Mucosa of rectum (tissue), 2 donors: Measurements from ENCODE around the gene SLC9A9.

Experiments
- H3K27ac ChIP-seq, 2 donors: one replicate each; pipeline ENCODE4 v1.7.0; 2013; ENCODE audit warnings: inconsistent platforms in 2 of 2, low read depth in 2 of 2, low read length in 2 of 2
- H3K27me3 ChIP-seq, 2 donors: one replicate each; pipeline ENCODE4 v1.7.0; 2013; ENCODE audit warnings: low read length in 2 of 2; ENCODE audit not compliant: control insufficient read depth in 2 of 2, insufficient read depth in 2 of 2
- H3K36me3 ChIP-seq, 2 donors: one replicate each; pipeline ENCODE4 v1.7.0; 2013; ENCODE audit warnings: low read length in 2 of 2; ENCODE audit not compliant: control insufficient read depth in 2 of 2, insufficient read depth in 2 of 2
- H3K4me1 ChIP-seq, 2 donors: one replicate each; pipeline ENCODE4 v1.7.0; 2013; ENCODE audit warnings: low read length in 2 of 2, mild to moderate bottlenecking in 1 of 2; ENCODE audit not compliant: control insufficient read depth in 2 of 2, insufficient read depth in 2 of 2
- H3K4me3 ChIP-seq, 2 donors: one replicate each; pipeline ENCODE4 v1.7.0; 2013; ENCODE audit warnings: low read length in 2 of 2
- H3K9ac ChIP-seq, 2 donors: one replicate each; pipeline ENCODE4 v1.7.0; 2013; ENCODE audit warnings: low read length in 2 of 2, low read depth in 1 of 2, mild to moderate bottlenecking in 1 of 2
- H3K9me3 ChIP-seq, 2 donors: one replicate each; pipeline ENCODE4 v1.7.0; 2013; ENCODE audit warnings: low read length in 2 of 2; ENCODE audit not compliant: control insufficient read depth in 2 of 2
- donor health status: healthy.
- donor health status: Normal muscosa, but diverticular disease.

Gene SLC9A9

DNA sequence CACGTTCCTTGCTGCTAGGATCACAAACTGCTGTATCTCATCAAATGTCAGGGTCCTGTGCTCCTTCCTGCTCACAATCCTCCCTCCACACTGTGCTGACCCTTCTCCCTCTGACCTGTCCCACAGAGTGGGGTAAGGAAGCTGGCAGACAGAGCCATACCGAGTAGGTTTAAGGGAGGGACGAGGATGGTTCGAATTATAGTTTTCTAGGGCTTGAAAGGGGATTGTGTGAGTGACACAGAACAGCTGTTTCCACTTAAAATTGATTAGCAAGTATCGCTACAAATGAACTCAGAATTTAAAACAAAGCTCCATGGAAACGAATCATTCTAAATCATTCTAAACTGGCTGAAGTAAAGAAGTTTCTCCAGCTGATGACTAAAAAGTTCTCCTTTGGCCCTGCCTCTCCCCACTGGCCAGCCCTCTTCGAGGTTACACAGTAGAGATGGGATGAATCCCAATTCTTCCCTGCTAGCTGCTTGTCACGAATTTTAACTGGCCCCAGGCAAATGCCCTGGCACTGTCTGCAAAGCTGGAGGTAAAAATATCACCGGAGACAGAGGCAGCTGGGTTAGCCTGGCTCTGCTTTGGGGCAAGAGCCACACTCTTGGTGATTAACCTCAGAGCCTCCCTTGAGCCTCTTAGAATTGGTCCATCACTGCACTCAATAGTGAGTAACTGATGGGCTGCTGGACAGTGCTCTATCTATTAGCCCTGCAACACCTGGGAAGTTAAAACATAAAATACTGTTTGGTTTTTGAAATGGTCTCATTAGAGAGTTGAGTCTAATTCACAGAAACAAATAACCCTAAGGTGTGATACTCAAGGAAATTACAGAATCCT, 533.8 kb downstream of the SLC9A9 start:
- H3K4me1 ChIP-seq = no peaks in the 10 kb centered on the region
- no peaks in the 10 kb centered on the region for H3K9me3 ChIP-seq
- H3K9ac ChIP-seq = no peak overlapping the region

DNA sequence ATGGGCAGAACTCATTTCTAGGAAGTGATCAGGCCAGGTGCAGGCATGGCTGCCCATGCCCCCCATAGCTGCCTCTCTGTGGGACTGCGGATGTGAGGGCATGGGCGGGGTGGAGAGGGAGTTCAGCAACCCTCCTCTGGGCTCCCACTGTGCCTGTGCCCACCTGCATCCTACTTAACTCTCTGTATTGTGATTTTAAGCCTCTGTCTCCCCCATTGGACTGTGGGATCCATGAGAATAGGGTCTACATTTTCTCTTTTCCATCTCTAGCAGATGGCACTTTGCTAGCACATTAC, 534.4 kb downstream of the SLC9A9 start:
- no peaks in the 10 kb centered on the region for H3K36me3 ChIP-seq

More for the DNA sequence above, 533.8 kb downstream of the SLC9A9 start:
- no peak overlapping the region for H3K27ac ChIP-seq
- H3K36me3 ChIP-seq = no peaks in the 10 kb centered on the region
- no peak overlapping the region for H3K4me3 ChIP-seq
- H3K27me3 ChIP-seq = no peaks in the 10 kb centered on the region

DNA sequence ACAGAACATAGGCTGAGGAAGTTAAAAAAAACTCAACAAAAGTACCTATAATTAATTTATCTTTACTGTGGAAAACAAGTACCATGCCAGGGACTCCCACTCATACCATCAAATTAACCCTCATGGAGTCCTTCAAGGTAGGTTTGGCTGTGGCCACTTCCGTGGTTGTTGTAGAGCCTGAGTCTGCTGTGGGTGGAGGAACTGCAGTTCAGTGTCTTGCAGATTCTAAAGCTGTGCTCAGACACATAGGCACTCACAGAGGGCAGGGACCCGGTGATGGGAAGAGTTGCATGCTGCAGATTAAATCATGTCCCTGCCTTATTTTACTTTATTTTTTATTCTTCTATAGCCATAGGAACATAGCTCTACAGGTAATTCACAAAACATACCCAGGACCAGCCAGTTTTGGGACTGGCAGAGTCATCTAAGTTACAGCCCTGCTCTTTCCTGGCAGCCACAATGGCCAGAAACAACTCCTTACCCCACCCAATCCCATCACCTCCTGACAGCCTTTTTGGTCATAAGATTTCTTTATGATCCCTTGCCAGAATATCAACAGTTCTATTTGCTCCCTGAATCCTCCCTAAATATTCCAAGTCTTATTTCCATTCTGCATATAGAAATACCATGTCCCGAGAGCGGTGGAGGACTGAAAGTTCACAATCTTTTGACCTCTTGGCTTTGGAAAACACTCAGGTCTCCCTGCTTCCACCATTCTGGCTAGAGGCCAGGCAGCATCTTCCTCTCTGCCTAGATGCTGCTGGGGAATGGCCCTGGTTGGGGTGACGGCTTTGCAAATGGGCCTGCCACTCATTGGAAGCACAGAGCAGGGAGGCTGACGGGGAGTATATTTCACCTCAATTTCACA, 535.0 kb downstream of the SLC9A9 start:
- no peak overlapping the region for H3K27ac ChIP-seq
- H3K4me1 ChIP-seq = no peaks in the 10 kb centered on the region
- H3K9ac ChIP-seq = no peak overlapping the region
- H3K4me3 ChIP-seq = no peak overlapping the region
- no peaks in the 10 kb centered on the region for H3K27me3 ChIP-seq
- no peaks in the 10 kb centered on the region for H3K36me3 ChIP-seq
- H3K9me3 ChIP-seq = no peaks in the 10 kb centered on the region

More for the DNA sequence above, 534.4 kb downstream of the SLC9A9 start:
- no peaks in the 10 kb centered on the region for H3K27me3 ChIP-seq
- no peak overlapping the region for H3K27ac ChIP-seq
- H3K9ac ChIP-seq = no peak overlapping the region
- H3K4me1 ChIP-seq = no peaks in the 10 kb centered on the region
- no peaks in the 10 kb centered on the region for H3K9me3 ChIP-seq
- no peak overlapping the region for H3K4me3 ChIP-seq

DNA sequence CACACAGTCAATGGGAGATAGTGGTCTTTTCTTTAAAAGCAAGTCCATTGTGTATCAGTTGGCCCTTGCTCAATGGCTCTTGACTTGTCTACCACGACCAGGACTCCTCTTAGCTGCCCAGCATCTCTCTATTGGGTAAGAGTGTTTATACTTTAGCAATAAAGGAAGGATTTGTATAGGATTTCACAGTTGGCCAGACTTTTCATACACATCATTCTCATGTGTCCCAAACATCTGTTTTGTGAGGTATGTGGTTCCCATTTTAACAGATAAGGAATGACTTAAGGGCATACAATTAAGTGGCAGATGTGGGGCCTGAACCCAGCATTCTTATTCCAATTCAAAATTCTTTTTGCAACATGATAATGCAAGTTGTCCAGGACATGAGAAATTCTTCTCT, 537.2 kb downstream of the SLC9A9 start:
- Histone ChIP-seq H3K9me3 (no peaks in the 10 kb centered on the region), H3K36me3 (no peaks in the 10 kb centered on the region), H3K9ac (no peak overlapping the region), H3K27me3 (no peaks in the 10 kb centered on the region), H3K4me3 (no peak overlapping the region), H3K4me1 (peaks cover 6 to 13% of the 10 kb centered on the region in 2 donors), H3K27ac (no peak overlapping the region)

DNA sequence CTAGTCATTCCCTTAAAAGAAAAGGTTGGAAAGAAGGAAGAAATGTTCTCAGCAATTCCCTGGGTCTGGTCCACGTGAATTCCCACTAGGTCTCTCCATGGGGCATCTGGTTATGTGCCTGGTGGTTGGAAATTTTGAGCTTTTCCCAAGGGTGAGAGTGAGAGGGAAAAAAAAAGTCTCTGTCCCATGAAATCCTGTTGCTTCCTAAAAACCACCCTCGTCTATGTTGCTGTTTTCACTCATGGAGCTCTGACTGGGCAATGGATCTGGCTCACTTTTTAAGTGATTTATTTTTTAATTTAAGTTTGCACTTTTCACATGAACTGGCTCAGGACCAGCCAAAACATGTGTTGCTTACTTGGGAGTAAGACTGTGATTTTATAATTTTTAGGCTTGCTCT, 538.6 kb downstream of the SLC9A9 start:
- Histone ChIP-seq H3K27ac (no peak overlapping the region), H3K9me3 (no peaks in the 10 kb centered on the region), H3K4me3 (no peak overlapping the region), H3K4me1 (peaks cover 6 to 15% of the 10 kb centered on the region in 2 donors), H3K36me3 (no peaks in the 10 kb centered on the region), H3K9ac (no peak overlapping the region), H3K27me3 (no peaks in the 10 kb centered on the region)

DNA sequence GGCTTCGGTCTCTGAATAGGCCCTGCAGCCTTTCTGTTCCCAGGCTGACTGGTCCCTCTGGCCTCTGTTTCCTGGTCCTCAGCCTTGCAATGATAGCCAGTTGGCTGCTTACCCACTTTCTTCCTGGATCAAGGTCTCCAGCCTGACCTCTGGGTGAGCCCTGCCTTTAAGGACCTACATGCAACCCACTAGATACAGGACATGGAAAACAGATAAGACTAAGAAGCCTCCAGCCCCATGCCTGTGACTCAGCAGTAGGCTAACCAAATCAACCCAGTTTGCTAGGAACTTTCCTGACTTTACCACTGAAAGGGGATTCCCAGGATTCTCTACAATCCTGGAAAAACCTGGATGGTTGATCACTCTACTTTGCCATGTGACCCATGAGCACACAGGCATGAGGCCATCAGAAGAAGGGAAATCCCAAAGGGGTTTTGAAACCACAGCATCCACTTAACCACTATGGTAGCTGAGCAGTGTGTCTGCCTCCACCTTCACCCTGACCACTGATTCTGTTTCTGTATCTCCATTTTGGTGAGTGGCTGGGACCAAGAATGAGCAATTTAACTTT, 540.6 kb downstream of the SLC9A9 start:
- Histone ChIP-seq H3K36me3 (no peaks in the 10 kb centered on the region), H3K4me3 (no peak overlapping the region), H3K4me1 (peaks cover 6 to 15% of the 10 kb centered on the region in 2 donors), H3K27me3 (no peaks in the 10 kb centered on the region), H3K9me3 (no peaks in the 10 kb centered on the region), H3K27ac (no peak overlapping the region), H3K9ac (no peak overlapping the region)

DNA sequence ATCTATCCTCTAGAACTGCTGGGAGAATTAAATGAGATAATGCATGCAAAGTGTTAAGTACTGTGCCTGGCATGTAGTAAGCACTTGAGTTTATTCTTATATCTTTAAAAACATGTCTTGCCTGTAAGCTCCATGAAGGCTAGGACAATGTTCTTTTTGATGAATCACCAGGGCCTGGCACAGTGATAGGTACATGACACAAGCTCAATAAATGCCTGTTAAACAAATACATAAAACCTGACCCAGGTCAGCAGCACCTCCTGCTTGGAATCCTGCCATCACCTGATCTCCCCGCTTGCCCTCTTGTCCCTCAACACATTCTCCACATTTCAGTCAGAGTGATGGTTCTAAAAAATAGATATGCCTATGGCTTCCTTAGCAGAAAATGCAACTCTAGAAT, 541.9 kb downstream of the SLC9A9 start:
- no peak overlapping the region for H3K27ac ChIP-seq
- H3K4me1 ChIP-seq = peaks cover 6 to 15% of the 10 kb centered on the region in 2 donors
- H3K4me3 ChIP-seq = no peak overlapping the region
- H3K36me3 ChIP-seq = no peaks in the 10 kb centered on the region
- no peaks in the 10 kb centered on the region for H3K9me3 ChIP-seq
- no peak overlapping the region for H3K9ac ChIP-seq
- H3K27me3 ChIP-seq = no peaks in the 10 kb centered on the region

DNA sequence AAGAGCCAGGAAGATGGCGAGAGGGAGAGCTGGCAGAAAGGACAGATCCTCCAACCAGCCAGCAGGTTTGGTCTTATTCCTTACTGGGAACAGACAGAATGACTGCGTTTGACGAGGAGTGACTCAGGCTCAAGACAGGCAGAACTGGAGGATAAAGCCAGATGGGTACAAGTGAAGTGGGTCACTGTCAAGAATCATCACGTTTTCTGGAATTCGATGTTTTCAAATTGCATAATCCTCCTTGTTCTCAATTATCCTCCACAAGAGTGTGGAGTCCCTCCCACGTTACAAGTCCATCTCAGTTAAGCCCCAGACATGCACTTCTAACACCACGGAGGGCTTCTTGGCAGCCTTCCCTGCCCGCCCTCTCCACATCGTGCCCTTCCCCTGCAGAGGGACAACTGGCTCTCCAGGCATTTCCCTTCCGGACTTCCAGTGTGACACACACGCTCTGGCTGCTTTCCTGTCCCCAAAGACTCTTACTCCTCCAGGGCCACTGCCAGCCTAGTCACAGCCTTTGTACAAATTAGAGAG, 545.6 kb downstream of the SLC9A9 start:
- Histone ChIP-seq H3K27me3 (no peaks in the 10 kb centered on the region), H3K4me1 (peaks cover 6 to 15% of the 10 kb centered on the region in 2 donors), H3K27ac (no peak overlapping the region), H3K9me3 (no peaks in the 10 kb centered on the region), H3K36me3 (no peaks in the 10 kb centered on the region), H3K4me3 (no peak overlapping the region), H3K9ac (no peak overlapping the region)

DNA sequence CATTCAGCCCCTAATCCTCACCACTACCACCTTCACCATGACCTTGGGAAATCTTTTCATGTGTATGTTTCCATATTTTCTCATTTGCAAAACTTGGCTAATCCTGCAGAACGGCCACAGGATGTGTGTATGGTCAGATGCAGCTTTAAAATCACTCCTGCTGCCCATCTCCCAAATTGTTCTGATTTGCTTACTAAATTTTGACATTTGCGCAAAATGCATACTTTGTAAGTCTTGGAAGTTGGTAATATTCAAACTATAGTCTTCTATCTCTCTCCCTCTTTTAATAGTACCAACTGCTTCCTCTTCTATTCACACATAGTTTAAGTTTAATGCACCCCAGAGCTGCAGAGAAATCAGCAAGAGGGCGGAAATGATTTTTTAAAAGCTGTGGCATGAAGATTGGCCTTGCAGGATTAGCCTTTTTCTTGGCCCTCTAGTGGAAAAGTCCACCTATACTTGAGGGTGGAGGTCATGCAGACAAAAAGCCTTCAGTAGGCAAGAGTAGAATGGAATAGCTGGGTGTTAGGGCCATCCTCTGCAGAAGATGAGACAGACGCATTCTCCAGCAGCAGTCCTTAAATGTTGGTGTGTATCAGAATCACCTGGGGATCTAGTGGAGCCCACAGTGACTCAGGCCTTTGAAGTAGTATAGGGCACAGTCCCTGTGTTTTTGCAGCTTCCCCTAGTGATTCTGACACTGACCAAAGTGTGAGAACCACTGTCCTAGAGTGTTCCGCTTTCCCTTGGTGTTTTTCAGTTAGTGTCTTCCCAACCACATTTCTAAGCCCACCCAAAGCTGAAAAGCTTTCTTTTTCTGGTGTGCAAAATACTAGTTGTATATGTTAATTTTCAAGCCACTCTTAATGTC, 547.0 kb downstream of the SLC9A9 start:
- Histone ChIP-seq H3K4me3 (no peak overlapping the region), H3K27me3 (no peaks in the 10 kb centered on the region), H3K9ac (no peak overlapping the region), H3K4me1 (peaks cover 0 to 4% of the 10 kb centered on the region in 2 donors), H3K9me3 (no peaks in the 10 kb centered on the region), H3K36me3 (no peaks in the 10 kb centered on the region), H3K27ac (no peak overlapping the region)
